WERI-Rb-1 (cell line): Measurements from ENCODE around the gene ENOX1.

Experiments
- DNase-seq: peaks from one replicate; pipeline ENCODE4 v3.0.0-alpha.2; 2020
- H3K27ac ChIP-seq: fragments of 250-450 bp; sonication (Bioruptor Pico); 2 replicates; pipeline ENCODE4 v1.5.1; 2020; ENCODE audit warnings: mild to moderate bottlenecking, moderate library complexity
- H3K27me3 ChIP-seq: fragments of 250-450 bp; sonication (Bioruptor Pico); 2 replicates; pipeline ENCODE4 v1.5.1; 2021; ENCODE audit warnings: mild to moderate bottlenecking, low read depth, moderate library complexity; ENCODE audit not compliant: insufficient read depth, severe bottlenecking
- H3K36me3 ChIP-seq: fragments of 250-450 bp; sonication (Bioruptor Pico); 2 replicates; pipeline ENCODE4 v1.5.1; 2020; ENCODE audit warnings: mild to moderate bottlenecking, moderate library complexity
- H3K4me3 ChIP-seq: 2 replicates; pipeline ENCODE4 v1.5.1; 2011; ENCODE audit warnings: low read depth, mild to moderate bottlenecking, control low read depth, low read length
- H3K9me3 ChIP-seq: fragments of 250-450 bp; sonication (Bioruptor Pico); 2 replicates; pipeline ENCODE4 v1.5.1; 2021; ENCODE audit warnings: mild to moderate bottlenecking, moderate library complexity; ENCODE audit not compliant: severe bottlenecking
- CTCF ChIP-seq: IDR thresholded peaks from 2 replicates; pipeline ENCODE4 v1.5.1; 2011; ENCODE audit warnings: low read depth, mild to moderate bottlenecking, control low read depth, inconsistent platforms, low read length

Gene ENOX1

GRCh38 chr13:43470610-43471009 is 316.2 kb downstream of the ENOX1 start:
- Histone ChIP-seq H3K27me3 (no peaks in the 10 kb centered on the region), H3K4me3 (no peak overlapping the region), H3K9me3 (no peaks in the 10 kb centered on the region), H3K27ac (no peak overlapping the region), H3K36me3 (no peaks in the 10 kb centered on the region)
- no peak for TF ChIP-seq CTCF
- DNase-seq: no peak

- Histone ChIP-seq H3K27me3 (no peaks in the 10 kb centered on the region), H3K4me3 (no peak overlapping the region), H3K36me3 (no peaks in the 10 kb centered on the region), H3K27ac (no peak overlapping the region), H3K9me3 (no peaks in the 10 kb centered on the region)
- DNase-seq: no peak
- no peak for TF ChIP-seq CTCF
Observed at GRCh38 chr13:43469791-43470190, 317.0 kb downstream of the ENOX1 start.

- TF ChIP-seq CTCF: no peak
- DNase-seq: no peak
- no peak overlapping the region for H3K27ac ChIP-seq
- no peak overlapping the region for H3K4me3 ChIP-seq
- H3K9me3 ChIP-seq: no peaks in the 10 kb centered on the region
- no peaks in the 10 kb centered on the region for H3K36me3 ChIP-seq
- H3K27me3 ChIP-seq: no peaks in the 10 kb centered on the region
Observed at GRCh38 chr13:43464578-43465264, 322.1 kb downstream of the ENOX1 start.

GRCh38 chr13:43448605-43449336 is 338.0 kb downstream of the ENOX1 start:
- H3K27me3 ChIP-seq: no peaks in the 10 kb centered on the region
- DNase-seq: no peak
- no peak overlapping the region for H3K4me3 ChIP-seq
- H3K9me3 ChIP-seq: no peaks in the 10 kb centered on the region
- TF ChIP-seq CTCF: no peak
- no peaks in the 10 kb centered on the region for H3K36me3 ChIP-seq
- H3K27ac ChIP-seq: no peak overlapping the region

- no peak for TF ChIP-seq CTCF
- no peak for DNase-seq
- H3K36me3 ChIP-seq: no peaks in the 10 kb centered on the region
- H3K4me3 ChIP-seq: no peak overlapping the region
- H3K27ac ChIP-seq: no peak overlapping the region
- no peaks in the 10 kb centered on the region for H3K9me3 ChIP-seq
- H3K27me3 ChIP-seq: no peaks in the 10 kb centered on the region
Observed at GRCh38 chr13:43446126-43446525, 340.6 kb downstream of the ENOX1 start.
